Measurements from ENCODE around the gene RBM33. TPM values are rescaled to one million over a fixed set of nuclear protein-coding genes. Genes with fewer than 3 reads are reported as not detected.

Gene RBM33
- total and polyA plus RNA-seq, 2 of the 13 experiments (the other 11 are each of a cell fraction or from before 2014, with no cell fraction given), result 12.4 to 28.9 TPM

GRCh38 chr7:155808549-155809331, 164.3 kb downstream of the RBM33 start:
- Histone ChIP-seq H3K9ac (ENCODE audit: insufficient read depth, low read depth, low read length) (peak overlapping the region; percentile 90), H3K9me3 (ENCODE audit: low read length) (no peaks in the 10 kb centered on the region), H3K4me2 (ENCODE audit: low read depth, low read length) (peak overlapping the region; percentile 94), H3K4me3 (replicated peaks in 1 of 3; ENCODE audit: insufficient read depth in 1 of 3, low read depth in 2 of 3, low read length in 3 of 3) (peak overlapping the region; percentile 63 to 90 (median 81)), H3K27me3 (ENCODE audit: control insufficient read depth in 1 of 2, insufficient read depth in 2 of 2, low read length in 2 of 2) (peaks cover 6 to 39% of the 10 kb centered on the region in 2 experiments; a peak in 4 of 5 replicates), H3K27ac (ENCODE audit: extremely low read length, insufficient read depth, low read length) (peak overlapping the region; percentile 92), H3K4me1 (ENCODE audit: insufficient read depth, low read length) (peaks cover 54% of the 10 kb centered on the region), H2AFZ (ENCODE audit: low read length) (no peak overlapping the region), H3K36me3 (replicated peaks in 1 of 2; ENCODE audit: control insufficient read depth in 1 of 2, insufficient read depth in 2 of 2, low read length in 2 of 2) (no peaks in the 10 kb centered on the region), H4K20me1 (ENCODE audit: insufficient read depth, low read length) (no peaks in the 10 kb centered on the region), H3K79me2 (ENCODE audit: insufficient read depth, low read length) (no peaks in the 10 kb centered on the region)
- in situ Hi-C loops (cut with HindIII; ENCODE audit: extremely low pct_ligation_motif_present, low pct_unique_long_range_greater_than_20kb) (loop anchor here (25.0 kb wide), 1 partner anchor 829 kb away; the partner anchor contains the start of gene RNF32), intact Hi-C loops (cut with micrococcal nuclease; ENCODE audit: unreplicated experiment) (no loop called here)
- ATAC-seq (peak; percentile 70), DNase-seq (ENCODE audit: low spot score) (peak; percentile 65), FAIRE-seq (peak; percentile 8)
- CTCF ChIA-PET (ENCODE audit: low intra/inter-chr PET ratio, low total read pairs), result interaction anchor here (1.4 kb wide), 1 partner anchor 11 kb away, joined by 4 read pairs; no protein-coding TSS in a partner anchor
- BruUV-seq (replicated peaks), result TSS peak; percentile 92
- POLR2A ChIA-PET, result interaction anchor here (0.5 to 3.0 kb wide), 12 partner anchors 10 to 806 kb away, joined by 3 to 23 read pairs (median 5); partner anchors contain the start of gene RBM33
- 2% methylated on average over 37 of the region's 64 CpGs for WGBS (ENCODE audit: low lambda C conversion rate)
- TF ChIP-seq KDM5B (CRISPR knock-in tag; IDR thresholded peaks at IDR 0.05; ENCODE audit: borderline replicate concordance), result peak; percentile 81; the same call in 1 of the 2 replicates
- TF ChIP-seq ZUFSP (CRISPR knock-in tag; IDR thresholded peaks at IDR 0.05; ENCODE audit: borderline replicate concordance), result no peak
- TF ChIP-seq ZNF605 (CRISPR knock-in tag; IDR thresholded peaks at IDR 0.05), result peak; percentile 77
- no peak for TF ChIP-seq SAFB2 (CRISPR knock-in tag; IDR thresholded peaks at IDR 0.05; ENCODE audit: borderline replicate concordance, low read depth)
- no peak for TF ChIP-seq HMG20B (CRISPR knock-in tag; conservative IDR thresholded peaks at IDR 0.05)
- TF ChIP-seq STAT6 (CRISPR knock-in tag; IDR thresholded peaks at IDR 0.05; ENCODE audit: borderline replicate concordance), result no peak
- TF ChIP-seq E2F5 (CRISPR knock-in tag; conservative IDR thresholded peaks at IDR 0.05), result 0 out of 2 replicates have a peak, but pooled peaks have one; percentile 4
- TF ChIP-seq ZNF251 (CRISPR knock-in tag; IDR thresholded peaks at IDR 0.05), result 0 out of 2 replicates have a peak, but pooled peaks have one; percentile 47
- TF ChIP-seq GLMP (CRISPR knock-in tag; IDR thresholded peaks at IDR 0.05; ENCODE audit: borderline replicate concordance), result no peak
- TF ChIP-seq MIXL1 (CRISPR knock-in tag; IDR thresholded peaks at IDR 0.05), result peak; percentile 76; the same call in 1 of the 2 replicates
- peak; percentile 33; the same call in 1 of the 2 replicates for TF ChIP-seq NCOA2 (CRISPR knock-in tag; IDR thresholded peaks at IDR 0.05)
- TF ChIP-seq HNRNPH1 (optimal IDR thresholded peaks at IDR 0.05; ENCODE audit: low read depth, low read length), result no peak
- no peak for TF ChIP-seq ZNF720 (CRISPR knock-in tag; IDR thresholded peaks at IDR 0.05)
- 0 out of 2 replicates have a peak, but pooled peaks have one; percentile 26 for TF ChIP-seq ZNF274 (CRISPR knock-in tag; IDR thresholded peaks at IDR 0.05)
- no peak for TF ChIP-seq MBNL3 (CRISPR knock-in tag; conservative IDR thresholded peaks at IDR 0.05)
- peak; percentile 65; the same call in 1 of the 2 replicates for TF ChIP-seq ZNF446 (CRISPR knock-in tag; IDR thresholded peaks at IDR 0.05)
- no peak for TF ChIP-seq JUNB (CRISPR knock-in tag; IDR thresholded peaks at IDR 0.05; ENCODE audit: borderline replicate concordance)
